ENCODE results near the gene HLX. TPM values are rescaled to one million over a fixed set of nuclear protein-coding genes. Genes with fewer than 3 reads are reported as not detected.

HLX gene
- total and polyA plus RNA-seq, 9 of the 15 experiments (the other 6 are each of a cell fraction or from before 2014, with no cell fraction given): 0.10 to 3.0 (median 1.6) TPM

GRCh38 chr1:220914283-220915116 is 35.3 kb downstream of the HLX start:
- ATAC-seq (no peak), FAIRE-seq (no peak), DNase-seq (ENCODE audit: extremely low read depth in 1 of 4, low spot score in 3 of 4) (peak in 1 of 4 experiments; percentile 11)
- CTCF ChIA-PET (ENCODE audit: low intra/inter-chr PET ratio): no interaction called here
- BruUV-seq (replicated peaks): no TSS peak
- Histone ChIP-seq H4K20me1 (replicated peaks; ENCODE audit: control insufficient read depth, insufficient read depth, low read length) (no peaks in the 10 kb centered on the region), H2AFZ (ENCODE audit: low read depth, low read length) (no peak overlapping the region), H3K9me3 (replicated peaks; ENCODE audit: control insufficient read depth, insufficient read depth, low read depth, low read length) (no peaks in the 10 kb centered on the region), H3K27me3 (ENCODE audit: control insufficient read depth in 2 of 2, insufficient read depth in 2 of 2, low read length in 2 of 2) (peaks cover 0 to 5% of the 10 kb centered on the region in 2 experiments; a peak in 1 of 5 replicates), H3K27ac (ENCODE audit: extremely low read depth, low read depth, low read length) (no peak overlapping the region), H3K4me3 (no peak overlapping the region), H3K9ac (ENCODE audit: insufficient read depth in 1 of 2, low read depth in 2 of 2, low read length in 2 of 2) (no peak overlapping the region), H3K4me2 (ENCODE audit: insufficient read depth, low read length) (no peak overlapping the region), H3K36me3 (ENCODE audit: control insufficient read depth, insufficient read depth, low read length) (no peaks in the 10 kb centered on the region), H3K79me2 (ENCODE audit: control insufficient read depth, insufficient read depth, low read length) (no peaks in the 10 kb centered on the region), H3K4me1 (replicated peaks in 1 of 2; ENCODE audit: control insufficient read depth in 2 of 2, insufficient read depth in 2 of 2, low read length in 2 of 2) (no peaks in the 10 kb centered on the region), H3K9me1 (ENCODE audit: control insufficient read depth, insufficient read depth, low read length) (no peaks in the 10 kb centered on the region)
- 5% methylated on average over 6 of the region's 6 CpGs for WGBS (ENCODE audit: insufficient coverage, low coverage, missing lambda C conversion rate)
- TF ChIP-seq, protein P1, sequence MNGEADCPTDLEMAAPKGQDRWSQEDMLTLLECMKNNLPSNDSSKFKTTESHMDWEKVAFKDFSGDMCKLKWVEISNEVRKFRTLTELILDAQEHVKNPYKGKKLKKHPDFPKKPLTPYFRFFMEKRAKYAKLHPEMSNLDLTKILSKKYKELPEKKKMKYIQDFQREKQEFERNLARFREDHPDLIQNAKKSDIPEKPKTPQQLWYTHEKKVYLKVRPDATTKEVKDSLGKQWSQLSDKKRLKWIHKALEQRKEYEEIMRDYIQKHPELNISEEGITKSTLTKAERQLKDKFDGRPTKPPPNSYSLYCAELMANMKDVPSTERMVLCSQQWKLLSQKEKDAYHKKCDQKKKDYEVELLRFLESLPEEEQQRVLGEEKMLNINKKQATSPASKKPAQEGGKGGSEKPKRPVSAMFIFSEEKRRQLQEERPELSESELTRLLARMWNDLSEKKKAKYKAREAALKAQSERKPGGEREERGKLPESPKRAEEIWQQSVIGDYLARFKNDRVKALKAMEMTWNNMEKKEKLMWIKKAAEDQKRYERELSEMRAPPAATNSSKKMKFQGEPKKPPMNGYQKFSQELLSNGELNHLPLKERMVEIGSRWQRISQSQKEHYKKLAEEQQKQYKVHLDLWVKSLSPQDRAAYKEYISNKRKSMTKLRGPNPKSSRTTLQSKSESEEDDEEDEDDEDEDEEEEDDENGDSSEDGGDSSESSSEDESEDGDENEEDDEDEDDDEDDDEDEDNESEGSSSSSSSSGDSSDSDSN (IDR thresholded peaks at IDR 0.05; ENCODE audit: borderline replicate concordance in 1 of 2, low read depth in 2 of 2, low read length in 2 of 2): no peak
- peak; percentile 46; the same call in 1 of the 2 replicates for TF ChIP-seq RNF2 (IDR thresholded peaks at IDR 0.05)
- TF ChIP-seq GABPB2 (CRISPR knock-in tag; conservative IDR thresholded peaks at IDR 0.05): no peak
- TF ChIP-seq HMBOX1 (IDR thresholded peaks at IDR 0.05): peak; percentile 62
- TF ChIP-seq ZNF639 (CRISPR knock-in tag; conservative IDR thresholded peaks at IDR 0.05 in 1 of 2, IDR thresholded peaks at IDR 0.05 in 1 of 2): no peak
- no peak for TF ChIP-seq NR2C2 (CRISPR knock-in tag; IDR thresholded peaks at IDR 0.05)
- TF ChIP-seq NR2C2 (tag; IDR thresholded peaks at IDR 0.05): peak; percentile 28; the same call in 1 of the 2 replicates
- no peak for TF ChIP-seq ZNF224 (CRISPR knock-in tag; IDR thresholded peaks at IDR 0.05)
- no peak for TF ChIP-seq TBL1XR1 (IDR thresholded peaks at IDR 0.05; ENCODE audit: low read length in 2 of 2)
- no peak for TF ChIP-seq SOX6 (IDR thresholded peaks at IDR 0.05)
- intact Hi-C loops (cut with micrococcal nuclease): no loop called here
- in situ Hi-C loops (cut with MboI): no loop called here
- POLR2A ChIA-PET: interaction anchor here (1.4 kb wide), 1 partner anchor 28 kb away, joined by 4 read pairs; no protein-coding TSS in a partner anchor

Measured in K562 (cell line).